HEK293T (cell line): ENCODE measurements around the gene DHX29.

Experiments used
- CTCF ChIA-PET: fragments of 350-600 bp; formaldehyde crosslinking; extraction: SDS; loops from one replicate; lab custom pipeline; 2021; ENCODE audit warnings: antibody characterized with exemption, inconsistent platforms; lab: Yijun Ruan, JAX
- POLR2A ChIA-PET: fragments of 350-600 bp; formaldehyde crosslinking; extraction: SDS; loops from one replicate; lab custom pipeline; 2020; ENCODE audit warnings: antibody characterized with exemption, inconsistent platforms; lab: Yijun Ruan, JAX
- DNase-seq: peaks from one replicate; pipeline ENCODE4 v3.0.0; 2012; ENCODE audit warnings: mixed read lengths; ENCODE audit errors: extremely low spot score
- ARNT ChIP-seq: fragments of 450-650 bp; IDR thresholded peaks from 2 replicates; pipeline ENCODE4 v1.6.1; 2017; ENCODE audit warnings: mild to moderate bottlenecking
- BHLHE40 ChIP-seq: fragments of 450-650 bp; IDR thresholded peaks from 2 replicates; pipeline ENCODE4 v1.6.1; 2016; ENCODE audit warnings: mild to moderate bottlenecking, moderate library complexity, borderline replicate concordance
- CTBP1 ChIP-seq: fragments of 450-650 bp; IDR thresholded peaks from 2 replicates; pipeline ENCODE4 v1.6.1; 2016; ENCODE audit warnings: borderline replicate concordance
- ELF4 ChIP-seq: fragments of 450-650 bp; IDR thresholded peaks from 2 replicates; pipeline ENCODE4 v1.6.1; 2017; ENCODE audit warnings: antibody characterized with exemption
- FOXA1 ChIP-seq: fragments of 450-650 bp; IDR thresholded peaks from 2 replicates; pipeline ENCODE4 v1.6.1; 2016; ENCODE audit warnings: mild to moderate bottlenecking
- FOXK2 ChIP-seq: fragments of 450-650 bp; IDR thresholded peaks from 2 replicates; pipeline ENCODE4 v1.6.1; 2016; ENCODE audit warnings: mild to moderate bottlenecking
- FOXM1 ChIP-seq: fragments of 450-650 bp; IDR thresholded peaks from 2 replicates; pipeline ENCODE4 v1.6.1; 2017; ENCODE audit warnings: mild to moderate bottlenecking, borderline replicate concordance
- HDGF ChIP-seq: fragments of 450-650 bp; IDR thresholded peaks from 2 replicates; pipeline ENCODE4 v1.6.1; 2017; ENCODE audit warnings: antibody characterized with exemption, borderline replicate concordance
- L3MBTL2 ChIP-seq: fragments of 450-650 bp; conservative IDR thresholded peaks from 2 replicates; pipeline ENCODE4 v1.6.1; 2016; ENCODE audit warnings: mild to moderate bottlenecking
- LEF1 ChIP-seq: fragments of 450-650 bp; IDR thresholded peaks from 2 replicates; pipeline ENCODE4 v1.6.1; 2017; ENCODE audit warnings: mild to moderate bottlenecking, borderline replicate concordance
- NFRKB ChIP-seq: fragments of 450-650 bp; IDR thresholded peaks from 2 replicates; pipeline ENCODE4 v1.6.1; 2016; ENCODE audit warnings: mild to moderate bottlenecking, moderate library complexity
- PKNOX1 ChIP-seq: fragments of 450-650 bp; IDR thresholded peaks from 2 replicates; pipeline ENCODE4 v1.6.1; 2016
- SP1 ChIP-seq: fragments of 450-650 bp; IDR thresholded peaks from 2 replicates; pipeline ENCODE4 v1.6.1; 2017
- SUZ12 ChIP-seq: fragments of 450-650 bp; IDR thresholded peaks from 2 replicates; pipeline ENCODE4 v1.6.1; 2016; ENCODE audit warnings: mild to moderate bottlenecking
- TARDBP ChIP-seq: fragments of 450-650 bp; IDR thresholded peaks from 2 replicates; pipeline ENCODE4 v1.6.1; 2016
- ZNF384 ChIP-seq: fragments of 450-650 bp; IDR thresholded peaks from 2 replicates; pipeline ENCODE4 v1.6.1; 2016

The DHX29 gene

GRCh38 chr5:55225346-55225745 lies 82.1 kb downstream of the DHX29 start:
- no peak for DNase-seq
- CTCF ChIA-PET: interaction anchor here (0.7 to 1.5 kb wide), 3 partner anchors 37 to 193 kb away, joined by 3 to 7 read pairs (median 5); partner anchors contain the start of gene CDC20B
- TF ChIP-seq PKNOX1 (no peak), HDGF (no peak), L3MBTL2 (no peak)
- POLR2A ChIA-PET: no interaction called here

- CTCF ChIA-PET: no interaction called here
Measured at GRCh38 chr5:55223812-55224240, 83.7 kb downstream of the DHX29 start.

GRCh38 chr5:55222985-55223811 lies 84.3 kb downstream of the DHX29 start:
- TF ChIP-seq L3MBTL2 (no peak), ELF4 (no peak), LEF1 (no peak), BHLHE40 (no peak), SUZ12 (no peak), ZNF384 (no peak), FOXA1 (no peak), PKNOX1 (no peak), FOXM1 (no peak), SP1 (no peak), CTBP1 (no peak), ARNT (no peak)
- ChIA-PET POLR2A (no interaction called here), CTCF (no interaction called here)
- no peak for DNase-seq

More at GRCh38 chr5:55223812-55224240, 83.7 kb downstream of the DHX29 start:
- TF ChIP-seq BHLHE40 (no peak), ARNT (no peak), SUZ12 (no peak), ELF4 (no peak), CTBP1 (no peak), LEF1 (no peak), FOXK2 (no peak), FOXA1 (no peak), TARDBP (no peak), ZNF384 (no peak), HDGF (no peak), L3MBTL2 (no peak), NFRKB (no peak), FOXM1 (no peak), PKNOX1 (no peak)
- DNase-seq: no peak
- POLR2A ChIA-PET: no interaction called here

- TF ChIP-seq NFRKB: no peak
- ChIA-PET POLR2A (no interaction called here), CTCF (interaction anchor here (0.5 kb wide), 1 partner anchor 490 kb away, joined by 5 read pairs; no protein-coding TSS in a partner anchor)
- DNase-seq: no peak
Measured at GRCh38 chr5:55222092-55222984, 85.2 kb downstream of the DHX29 start.

GRCh38 chr5:55220433-55221185 lies 86.9 kb downstream of the DHX29 start:
- no peak for DNase-seq
- no peak for TF ChIP-seq ELF4
- TF ChIP-seq SUZ12: no peak
- POLR2A ChIA-PET: no interaction called here
- CTCF ChIA-PET: no interaction called here

- CTCF ChIA-PET: no interaction called here
- TF ChIP-seq FOXM1: no peak
- TF ChIP-seq ZNF384: no peak
- TF ChIP-seq ELF4: no peak
- no peak for TF ChIP-seq CTBP1
- TF ChIP-seq FOXK2: no peak
- no peak for TF ChIP-seq SUZ12
- no peak for TF ChIP-seq SP1
- no peak for TF ChIP-seq ARNT
- TF ChIP-seq PKNOX1: no peak
- POLR2A ChIA-PET: no interaction called here
Measured at GRCh38 chr5:55219770-55220169, 87.7 kb downstream of the DHX29 start.

More at GRCh38 chr5:55219770-55220169, 87.7 kb downstream of the DHX29 start:
- DNase-seq: no peak
